HepG2 (cell line): Measurements from ENCODE around the gene MSI2. TPM values are rescaled to one million over a fixed set of nuclear protein-coding genes. Genes with fewer than 3 reads are reported as not detected.

Source experiments
- GFI1 ChIP-seq: sonication (generic); formaldehyde crosslinking; IDR thresholded peaks from 2 replicates; pipeline ENCODE4 v1.5.0; 2020; ENCODE audit warnings: missing genetic modification reagents, mild to moderate bottlenecking, borderline replicate concordance
- HES4 ChIP-seq: sonication (generic); formaldehyde crosslinking; IDR thresholded peaks from 2 replicates; pipeline ENCODE4 v1.9.0; 2021; ENCODE audit warnings: mild to moderate bottlenecking, missing genetic modification reagents, borderline replicate concordance
- HOMEZ ChIP-seq: IDR thresholded peaks from 2 replicates; pipeline ENCODE4 v1.6.1; 2016; ENCODE audit warnings: low read depth
- IRF2 ChIP-seq: IDR thresholded peaks from 2 replicates; pipeline ENCODE4 v1.6.1; 2018; ENCODE audit warnings: missing genetic modification reagents, missing compliant biosample characterization
- MXI1 ChIP-seq: IDR thresholded peaks from 3 replicates; pipeline ENCODE4 v1.6.1; 2012; ENCODE audit warnings: low read depth, low read length, inconsistent platforms, borderline replicate concordance
- POLR2AphosphoS5 ChIP-seq: IDR thresholded peaks from 2 replicates; pipeline ENCODE4 v1.6.1; 2012; ENCODE audit warnings: low read depth, low read length
- PRMT3 ChIP-seq: sonication (generic); formaldehyde crosslinking; IDR thresholded peaks from 2 replicates; pipeline ENCODE4 v1.8.1; 2022; ENCODE audit warnings: low read depth, mild to moderate bottlenecking, moderate library complexity, missing genetic modification reagents, borderline replicate concordance
- RBM22 ChIP-seq: fragments of 200-400 bp; formaldehyde crosslinking; optimal IDR thresholded peaks from 2 replicates; pipeline ENCODE3; 2017; ENCODE audit warnings: mild to moderate bottlenecking, low read length, moderate library complexity
- SKI ChIP-seq: fragments of 450-650 bp; IDR thresholded peaks from one replicate; pipeline ENCODE4 v1.6.1; 2018; ENCODE audit warnings: mild to moderate bottlenecking; ENCODE audit not compliant: partially characterized antibody
- ZBTB7A ChIP-seq: sonication (generic); formaldehyde crosslinking; IDR thresholded peaks from 2 replicates; pipeline ENCODE4 v1.8.0; 2022; ENCODE audit warnings: mild to moderate bottlenecking, missing genetic modification reagents
- ZNF550 ChIP-seq: sonication (generic); formaldehyde crosslinking; IDR thresholded peaks from 2 replicates; pipeline ENCODE4 v1.4.0; 2020; ENCODE audit warnings: mild to moderate bottlenecking, missing genetic modification reagents, borderline replicate concordance
- ZNF576 ChIP-seq: sonication (generic); formaldehyde crosslinking; IDR thresholded peaks from 2 replicates; pipeline ENCODE4 v1.4.0; 2020; ENCODE audit warnings: mild to moderate bottlenecking, missing genetic modification reagents
- ZNF672 ChIP-seq: sonication (generic); formaldehyde crosslinking; IDR thresholded peaks from 2 replicates; pipeline ENCODE4 v1.8.1; 2022; ENCODE audit warnings: missing genetic modification reagents
- ZNF709 ChIP-seq: sonication (generic); formaldehyde crosslinking; IDR thresholded peaks from 2 replicates; pipeline ENCODE4 v1.5.0; 2020; ENCODE audit warnings: mild to moderate bottlenecking, missing genetic modification reagents
- ZSCAN25 ChIP-seq: sonication (generic); formaldehyde crosslinking; IDR thresholded peaks from 2 replicates; pipeline ENCODE4 v1.8.0; 2022; ENCODE audit warnings: mild to moderate bottlenecking, missing genetic modification reagents
- polyA plus RNA-seq, 8 experiments: library from polyadenylated mRNA; depleted of rRNA in 3 of 8; stranded (reverse) in 7 of 8; unstranded in 1 of 8; fragments of >200 nt; fragmentation: Illumina TruSeq in 4 of 8; extraction: Trizol in 4 of 8; gene quantifications; 2 replicates each; pipeline versions ENCODE4 v1.2.1 to v1.2.3, GENCODE V29; 2011 to 2016; ENCODE audit warnings: low read depth in 4 of 8, missing spikeins in 1 of 8, mixed read lengths in 1 of 8; ENCODE audit not compliant: insufficient read depth in 1 of 8
- total RNA-seq, 5 experiments: library from RNA; depleted of rRNA; stranded (reverse); fragments of >200 nt; fragmentation: Illumina TruSeq; extraction: Trizol; gene quantifications; 2 replicates each; pipeline ENCODE4 v1.2.3, GENCODE V29; 2016; ENCODE audit warnings: low read depth in 1 of 5
- TF ChIP-seq, protein P1 (sequence below): sonication (generic); formaldehyde crosslinking; IDR thresholded peaks from 2 replicates; pipeline ENCODE4 v1.4.0; 2020; ENCODE audit warnings: missing genetic modification reagents, borderline replicate concordance
- TF ChIP-seq, protein P2 (sequence below): sonication (generic); formaldehyde crosslinking; IDR thresholded peaks from 2 replicates; pipeline ENCODE4 v1.8.1; 2023; ENCODE audit warnings: mild to moderate bottlenecking, missing genetic modification reagents
- TF ChIP-seq, protein P3 (sequence below): sonication (generic); formaldehyde crosslinking; IDR thresholded peaks from 2 replicates; pipeline ENCODE4 v1.4.0; 2020; ENCODE audit warnings: mild to moderate bottlenecking, missing genetic modification reagents

MSI2 gene
- total and polyA plus RNA-seq, 2 of the 13 experiments (the other 11 are each of a cell fraction or from before 2014, with no cell fraction given) = 77.5 to 78.4 TPM

DNA sequence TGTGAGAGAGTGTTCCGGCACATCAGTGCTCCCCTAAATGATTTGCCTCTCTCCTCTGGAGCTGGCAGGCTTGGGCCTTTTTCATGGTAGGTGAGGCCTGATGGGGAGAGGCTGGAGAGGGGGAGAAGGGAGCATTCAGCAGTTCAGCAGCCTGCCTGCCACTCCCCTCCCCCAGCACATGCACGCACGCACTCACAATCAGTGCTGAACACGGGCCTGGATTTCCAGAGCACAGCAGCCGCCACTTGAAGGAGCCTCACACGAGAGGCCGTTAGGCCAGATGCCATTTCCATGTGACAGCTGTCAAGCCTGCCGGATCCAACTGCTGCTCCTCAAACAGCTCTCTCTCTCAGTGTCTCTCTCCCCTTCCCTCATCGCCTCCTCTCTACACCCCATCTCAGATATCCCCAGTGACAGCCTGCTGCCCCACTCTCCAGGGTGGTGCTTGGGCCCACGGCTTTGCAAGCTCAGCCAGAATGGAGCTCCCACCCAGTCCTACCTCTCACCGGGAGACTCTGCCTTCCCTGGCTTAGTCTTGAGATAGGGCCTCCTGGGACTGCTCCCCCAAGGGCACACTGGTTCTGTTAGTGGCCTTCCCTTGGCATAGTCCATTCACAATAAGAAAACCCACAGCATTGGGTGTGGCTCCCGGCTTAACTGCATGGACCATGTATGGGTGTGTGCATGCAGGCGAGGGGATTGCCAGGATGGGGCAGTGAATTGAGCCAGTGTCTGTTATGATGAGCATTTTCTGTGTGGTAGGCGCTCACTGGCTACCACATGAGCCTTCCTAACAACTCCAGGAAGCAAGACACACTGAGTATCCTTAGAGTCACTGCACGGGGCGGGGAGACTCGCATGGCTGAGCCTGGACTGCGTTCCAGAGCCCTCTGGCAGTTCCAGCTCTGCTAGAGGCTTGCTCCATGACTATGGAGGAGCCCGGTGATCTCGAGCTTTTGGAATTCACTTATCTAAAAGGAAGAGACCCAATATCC lies 262.6 kb downstream of the MSI2 start (continued):
- TF ChIP-seq ZNF576 (CRISPR knock-in tag) (no peak), ZNF550 (0 out of 2 replicates have a peak, but pooled peaks have one; percentile 35), GFI1 (CRISPR knock-in tag) (0 out of 2 replicates have a peak, but pooled peaks have one; percentile 36), POLR2AphosphoS5 (no peak), ZBTB7A (no peak), HES4 (0 out of 2 replicates have a peak, but pooled peaks have one; percentile 51), MXI1 (no peak), SKI (no peak), ZNF672 (CRISPR knock-in tag) (no peak), HOMEZ (CRISPR knock-in tag) (no peak), ZNF709 (CRISPR knock-in tag) (0 out of 2 replicates have a peak, but pooled peaks have one; percentile 33), ZSCAN25 (CRISPR knock-in tag) (no peak), IRF2 (no peak), RBM22 (peak; percentile 40), PRMT3 (CRISPR knock-in tag) (no peak)
- TF ChIP-seq, protein P1, sequence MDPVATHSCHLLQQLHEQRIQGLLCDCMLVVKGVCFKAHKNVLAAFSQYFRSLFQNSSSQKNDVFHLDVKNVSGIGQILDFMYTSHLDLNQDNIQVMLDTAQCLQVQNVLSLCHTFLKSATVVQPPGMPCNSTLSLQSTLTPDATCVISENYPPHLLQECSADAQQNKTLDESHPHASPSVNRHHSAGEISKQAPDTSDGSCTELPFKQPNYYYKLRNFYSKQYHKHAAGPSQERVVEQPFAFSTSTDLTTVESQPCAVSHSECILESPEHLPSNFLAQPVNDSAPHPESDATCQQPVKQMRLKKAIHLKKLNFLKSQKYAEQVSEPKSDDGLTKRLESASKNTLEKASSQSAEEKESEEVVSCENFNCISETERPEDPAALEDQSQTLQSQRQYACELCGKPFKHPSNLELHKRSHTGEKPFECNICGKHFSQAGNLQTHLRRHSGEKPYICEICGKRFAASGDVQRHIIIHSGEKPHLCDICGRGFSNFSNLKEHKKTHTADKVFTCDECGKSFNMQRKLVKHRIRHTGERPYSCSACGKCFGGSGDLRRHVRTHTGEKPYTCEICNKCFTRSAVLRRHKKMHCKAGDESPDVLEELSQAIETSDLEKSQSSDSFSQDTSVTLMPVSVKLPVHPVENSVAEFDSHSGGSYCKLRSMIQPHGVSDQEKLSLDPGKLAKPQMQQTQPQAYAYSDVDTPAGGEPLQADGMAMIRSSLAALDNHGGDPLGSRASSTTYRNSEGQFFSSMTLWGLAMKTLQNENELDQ = no peak
- TF ChIP-seq, protein P2, sequence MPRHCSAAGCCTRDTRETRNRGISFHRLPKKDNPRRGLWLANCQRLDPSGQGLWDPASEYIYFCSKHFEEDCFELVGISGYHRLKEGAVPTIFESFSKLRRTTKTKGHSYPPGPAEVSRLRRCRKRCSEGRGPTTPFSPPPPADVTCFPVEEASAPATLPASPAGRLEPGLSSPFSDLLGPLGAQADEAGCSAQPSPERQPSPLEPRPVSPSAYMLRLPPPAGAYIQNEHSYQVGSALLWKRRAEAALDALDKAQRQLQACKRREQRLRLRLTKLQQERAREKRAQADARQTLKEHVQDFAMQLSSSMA = no peak
- TF ChIP-seq, protein P3, sequence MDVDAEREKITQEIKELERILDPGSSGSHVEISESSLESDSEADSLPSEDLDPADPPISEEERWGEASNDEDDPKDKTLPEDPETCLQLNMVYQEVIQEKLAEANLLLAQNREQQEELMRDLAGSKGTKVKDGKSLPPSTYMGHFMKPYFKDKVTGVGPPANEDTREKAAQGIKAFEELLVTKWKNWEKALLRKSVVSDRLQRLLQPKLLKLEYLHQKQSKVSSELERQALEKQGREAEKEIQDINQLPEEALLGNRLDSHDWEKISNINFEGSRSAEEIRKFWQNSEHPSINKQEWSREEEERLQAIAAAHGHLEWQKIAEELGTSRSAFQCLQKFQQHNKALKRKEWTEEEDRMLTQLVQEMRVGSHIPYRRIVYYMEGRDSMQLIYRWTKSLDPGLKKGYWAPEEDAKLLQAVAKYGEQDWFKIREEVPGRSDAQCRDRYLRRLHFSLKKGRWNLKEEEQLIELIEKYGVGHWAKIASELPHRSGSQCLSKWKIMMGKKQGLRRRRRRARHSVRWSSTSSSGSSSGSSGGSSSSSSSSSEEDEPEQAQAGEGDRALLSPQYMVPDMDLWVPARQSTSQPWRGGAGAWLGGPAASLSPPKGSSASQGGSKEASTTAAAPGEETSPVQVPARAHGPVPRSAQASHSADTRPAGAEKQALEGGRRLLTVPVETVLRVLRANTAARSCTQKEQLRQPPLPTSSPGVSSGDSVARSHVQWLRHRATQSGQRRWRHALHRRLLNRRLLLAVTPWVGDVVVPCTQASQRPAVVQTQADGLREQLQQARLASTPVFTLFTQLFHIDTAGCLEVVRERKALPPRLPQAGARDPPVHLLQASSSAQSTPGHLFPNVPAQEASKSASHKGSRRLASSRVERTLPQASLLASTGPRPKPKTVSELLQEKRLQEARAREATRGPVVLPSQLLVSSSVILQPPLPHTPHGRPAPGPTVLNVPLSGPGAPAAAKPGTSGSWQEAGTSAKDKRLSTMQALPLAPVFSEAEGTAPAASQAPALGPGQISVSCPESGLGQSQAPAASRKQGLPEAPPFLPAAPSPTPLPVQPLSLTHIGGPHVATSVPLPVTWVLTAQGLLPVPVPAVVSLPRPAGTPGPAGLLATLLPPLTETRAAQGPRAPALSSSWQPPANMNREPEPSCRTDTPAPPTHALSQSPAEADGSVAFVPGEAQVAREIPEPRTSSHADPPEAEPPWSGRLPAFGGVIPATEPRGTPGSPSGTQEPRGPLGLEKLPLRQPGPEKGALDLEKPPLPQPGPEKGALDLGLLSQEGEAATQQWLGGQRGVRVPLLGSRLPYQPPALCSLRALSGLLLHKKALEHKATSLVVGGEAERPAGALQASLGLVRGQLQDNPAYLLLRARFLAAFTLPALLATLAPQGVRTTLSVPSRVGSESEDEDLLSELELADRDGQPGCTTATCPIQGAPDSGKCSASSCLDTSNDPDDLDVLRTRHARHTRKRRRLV (CRISPR knock-in tag) = no peak
